Activated gamma-delta T cell treated with anti-CD3 and anti-CD28 coated beads, Interleukin-2, amount 50 U/mL, for 16 hours (primary cell): ENCODE data around the gene TOR1B.

Experiments
- DNase-seq: peaks from one replicate; pipeline ENCODE4 v3.0.0-alpha.2; 2020; ENCODE audit warnings: low read depth

The TOR1B gene

DNA sequence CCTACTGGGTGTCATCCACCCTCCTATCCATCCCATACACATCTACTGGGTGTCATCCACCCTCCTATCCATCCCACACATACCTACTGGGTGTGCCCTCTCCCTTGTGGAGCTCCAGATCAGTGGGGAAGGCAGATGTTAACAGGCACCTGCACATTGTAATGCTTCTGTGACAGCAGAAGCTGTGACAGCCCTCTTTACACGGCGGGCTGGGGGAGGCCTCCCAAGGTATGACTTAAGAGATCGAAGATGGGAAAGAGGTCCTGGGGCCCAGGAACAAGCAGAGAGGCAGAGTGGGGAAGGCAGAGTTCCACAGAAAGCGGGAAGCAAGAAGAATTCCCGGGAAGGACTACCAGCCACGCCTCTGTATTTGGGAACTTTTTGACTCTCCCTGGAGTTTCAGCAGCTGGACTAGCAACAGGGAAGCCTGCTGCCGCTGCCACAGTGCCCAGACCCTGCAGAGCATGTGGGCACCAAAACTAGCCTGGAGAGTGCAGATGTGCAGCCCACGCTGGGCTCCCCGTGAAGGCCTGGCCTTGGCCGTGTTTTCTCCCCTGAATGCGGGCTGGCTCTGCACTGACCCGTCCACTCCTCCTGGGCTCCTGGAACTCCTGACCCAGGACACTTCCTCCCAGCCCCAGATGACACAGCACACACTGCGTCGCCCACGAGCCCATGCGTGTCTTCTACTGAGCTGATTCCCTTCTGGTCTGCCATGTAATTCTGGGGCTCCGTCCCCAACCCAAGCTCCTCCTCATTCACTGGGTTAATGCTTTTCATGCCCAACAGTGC is 11.6 kb downstream of the TOR1B start:
- DNase-seq, result no peak

DNA sequence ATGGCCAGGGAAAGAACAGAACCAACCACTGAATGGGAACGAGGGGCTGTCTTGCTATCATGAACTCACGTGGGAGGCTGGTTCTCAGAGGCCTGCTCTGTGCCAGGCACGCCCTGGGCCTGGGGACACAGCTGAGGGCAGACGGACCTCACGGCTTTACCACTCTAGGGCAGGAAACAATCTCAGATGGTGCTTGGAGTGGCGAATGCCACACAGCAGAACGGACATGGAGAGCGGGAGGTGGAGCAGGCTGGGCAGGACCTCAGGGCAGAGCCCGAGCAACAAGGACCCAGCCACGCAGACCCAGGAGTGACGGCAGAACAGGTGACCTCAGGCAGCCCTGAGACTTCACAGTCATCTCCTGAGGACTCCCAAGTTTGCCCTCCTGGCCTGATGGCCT is 12.3 kb downstream of the TOR1B start:
- no peak for DNase-seq

DNA sequence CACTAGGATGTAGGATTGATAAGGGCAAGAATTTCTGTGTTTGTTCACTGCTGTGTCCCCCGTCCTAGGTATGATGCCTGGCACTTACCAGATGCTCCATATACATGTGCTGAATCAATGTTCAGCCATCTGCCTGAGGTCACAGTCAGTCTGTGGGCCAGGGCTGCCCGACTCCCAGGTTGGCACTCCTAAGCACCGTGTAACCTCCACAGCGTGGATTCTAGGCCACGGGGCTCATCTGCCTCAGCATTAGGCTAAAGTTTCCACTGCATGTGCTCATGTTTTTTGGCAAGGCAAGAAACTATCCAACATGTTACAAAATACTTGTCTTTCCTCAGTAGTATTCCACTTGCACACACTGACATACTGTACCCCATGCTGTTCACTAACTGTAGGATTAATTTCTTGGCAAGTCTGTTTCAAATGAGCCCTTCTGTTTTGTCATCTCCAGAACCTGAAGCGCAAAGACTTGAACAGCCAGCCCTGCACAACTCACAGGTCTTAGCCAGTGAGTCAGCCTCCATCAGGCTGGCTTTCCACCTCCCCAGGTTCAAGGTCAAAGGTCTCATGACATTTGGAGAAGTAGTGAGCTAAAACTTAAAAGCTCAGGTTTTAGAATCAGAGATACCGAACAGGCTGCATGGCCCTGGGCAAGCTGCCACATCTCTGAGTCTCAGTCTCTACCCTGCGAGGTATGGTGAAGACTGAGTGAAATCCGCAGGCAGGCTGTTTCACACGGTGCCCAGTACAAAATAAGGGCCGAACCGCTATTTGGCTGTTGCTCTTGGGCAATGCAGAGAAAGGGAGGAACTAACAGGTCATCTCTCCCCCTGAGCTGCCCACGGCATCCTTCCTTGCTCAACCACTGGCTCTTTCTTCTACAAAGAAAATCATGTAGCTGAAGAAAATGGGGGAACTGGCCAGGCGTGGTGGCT is 13.8 kb downstream of the TOR1B start:
- no peak for DNase-seq

DNA sequence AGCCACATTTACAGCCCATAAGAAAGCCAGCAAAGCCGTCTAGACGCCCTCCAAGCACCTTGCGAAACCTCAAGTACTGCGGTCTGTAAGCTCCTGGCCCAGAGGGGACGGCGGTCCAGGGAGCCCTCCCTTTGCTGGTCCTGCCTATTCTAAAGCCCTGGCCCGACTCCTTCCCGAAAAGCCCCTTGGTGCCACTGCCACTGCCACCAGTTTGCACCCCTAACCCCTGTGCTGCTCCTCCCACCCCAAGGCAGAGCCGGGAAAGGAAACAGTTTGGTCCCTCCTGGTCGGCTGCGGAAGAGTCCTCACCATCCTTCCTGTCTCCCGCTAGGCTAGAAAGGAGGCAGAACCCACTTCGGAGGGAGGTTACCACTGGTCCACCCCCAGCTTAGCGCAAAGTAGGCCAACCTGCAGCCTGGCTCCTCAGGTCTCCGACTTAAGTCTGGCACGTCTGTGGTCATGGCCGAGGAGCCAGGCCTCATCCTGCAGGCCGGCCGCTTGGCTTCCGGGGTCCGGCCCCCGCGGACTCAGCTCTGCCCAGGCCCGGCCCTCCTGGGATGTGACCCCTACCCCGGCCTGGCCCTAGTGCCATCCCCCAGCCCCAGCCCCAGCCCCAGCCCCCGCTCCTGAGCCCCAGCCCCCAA is 20.0 kb downstream of the TOR1B start:
- no peak for DNase-seq

DNA sequence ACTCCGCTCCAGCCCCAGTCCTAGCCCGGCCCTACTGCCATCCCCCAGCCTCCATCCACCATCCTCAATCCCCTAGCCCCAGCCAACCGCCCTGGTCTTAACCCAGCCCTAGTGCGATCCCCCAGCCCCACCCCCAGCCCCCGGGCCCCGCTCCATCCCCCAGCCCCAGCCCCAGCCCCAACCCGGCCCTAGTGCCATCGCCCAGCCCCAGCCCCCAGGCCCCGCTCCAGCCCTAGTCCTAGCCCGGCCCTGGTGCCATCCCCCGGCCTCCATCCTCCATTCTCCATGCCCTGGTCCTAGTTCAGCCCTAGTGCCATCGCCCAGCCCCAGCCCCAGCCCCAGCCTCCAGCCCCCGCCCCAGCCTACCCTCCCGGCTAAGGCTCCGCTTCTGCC is 20.6 kb downstream of the TOR1B start:
- no peak for DNase-seq

DNA sequence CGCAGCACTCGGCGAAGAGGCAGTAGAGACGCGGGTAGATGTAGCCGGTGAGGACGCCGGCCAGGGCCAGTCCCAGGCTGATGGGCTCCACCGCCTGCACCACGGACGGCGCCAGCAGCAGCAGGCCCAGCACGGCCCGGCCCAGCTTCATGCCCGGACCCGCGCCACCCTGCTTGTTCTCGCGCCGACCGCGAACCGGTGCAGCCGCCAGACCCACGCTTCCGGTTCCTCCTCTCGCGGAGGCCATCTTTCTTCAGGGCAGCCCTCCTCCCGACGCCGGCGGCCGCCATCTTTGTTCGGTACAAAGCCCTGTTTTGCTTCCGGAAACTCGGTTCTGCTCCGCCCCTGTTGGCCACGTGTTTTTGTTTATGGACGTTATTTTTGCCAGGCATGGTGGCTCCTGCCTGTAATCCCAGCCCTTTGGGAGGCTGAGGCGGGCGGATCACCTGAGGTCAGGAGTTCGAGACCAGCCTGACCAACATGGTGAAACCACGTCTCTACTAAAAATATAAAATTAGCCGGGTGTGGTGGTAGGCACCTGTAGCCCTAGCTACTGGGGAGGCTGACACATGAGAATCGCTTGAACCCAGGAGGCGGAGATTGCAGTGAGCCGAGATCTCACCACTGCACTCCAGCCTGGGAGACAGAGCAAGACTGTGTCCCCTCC is 21.1 kb downstream of the TOR1B start, which contains the start of gene TOR1A:
Gene TOR1A, minus strand, starts transcription at position 202 of the 667 bp plus-strand sequence. Its CDS starts 51 bp downstream, at position 151.
- peak; percentile 86 for DNase-seq

DNA sequence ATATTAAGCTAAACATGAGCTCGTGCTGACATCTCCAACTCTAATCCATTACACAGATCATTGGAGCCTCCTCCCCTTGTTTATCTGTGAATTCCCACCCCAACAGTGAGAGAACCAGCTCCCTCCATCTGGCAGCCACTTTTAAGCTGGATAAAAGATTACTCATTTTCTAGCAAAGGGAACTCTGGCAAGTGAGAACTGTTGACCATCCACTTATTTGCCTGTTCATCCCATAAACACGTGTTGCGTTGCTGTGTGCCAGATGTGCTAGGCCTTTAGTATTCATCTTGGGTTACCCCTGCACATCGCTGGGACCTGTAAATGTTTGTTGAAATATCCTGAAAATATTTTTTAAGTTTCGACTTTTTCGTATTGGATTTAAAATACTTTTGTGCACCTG is 23.4 kb downstream of the TOR1B start:
- DNase-seq, result no peak

DNA sequence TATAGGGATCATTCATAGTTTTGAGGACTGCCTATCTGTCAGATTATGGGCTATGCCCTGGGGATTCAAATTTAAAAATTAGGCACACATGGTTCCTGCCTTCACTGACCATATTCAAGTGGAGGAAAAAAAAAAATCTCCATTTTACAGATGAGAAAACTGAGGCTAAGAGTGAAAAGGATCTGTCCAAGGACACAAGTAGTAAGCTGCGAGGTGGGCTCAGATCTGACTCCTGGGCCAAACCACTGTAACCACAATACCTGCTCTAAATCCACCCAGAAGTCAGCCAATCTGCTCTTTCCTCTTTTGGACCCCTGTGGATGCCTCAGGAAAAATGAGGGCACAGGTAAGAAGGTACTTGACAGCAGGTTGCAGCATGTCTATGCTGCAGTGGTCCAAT is 23.8 kb downstream of the TOR1B start:
- DNase-seq, result no peak

DNA sequence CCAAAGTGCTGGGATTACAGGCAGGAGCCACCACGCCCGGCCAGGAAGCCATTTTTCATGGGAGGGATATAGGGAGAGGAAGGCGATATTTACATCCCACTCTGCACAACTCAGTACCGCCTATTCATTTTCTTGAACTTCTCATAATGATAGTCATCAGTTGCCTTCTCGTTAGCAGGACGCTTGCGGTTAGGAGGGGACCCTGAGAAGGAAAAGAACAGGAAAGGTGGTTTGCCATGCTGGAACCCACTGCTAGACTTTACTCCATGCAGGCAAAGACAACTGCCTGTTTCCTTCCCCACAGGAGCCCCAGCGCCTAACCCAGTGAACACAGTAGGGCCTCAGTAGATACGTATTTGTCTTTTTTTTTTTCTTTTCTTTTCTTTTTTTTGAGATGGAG is 25.1 kb downstream of the TOR1B start:
- no peak for DNase-seq

DNA sequence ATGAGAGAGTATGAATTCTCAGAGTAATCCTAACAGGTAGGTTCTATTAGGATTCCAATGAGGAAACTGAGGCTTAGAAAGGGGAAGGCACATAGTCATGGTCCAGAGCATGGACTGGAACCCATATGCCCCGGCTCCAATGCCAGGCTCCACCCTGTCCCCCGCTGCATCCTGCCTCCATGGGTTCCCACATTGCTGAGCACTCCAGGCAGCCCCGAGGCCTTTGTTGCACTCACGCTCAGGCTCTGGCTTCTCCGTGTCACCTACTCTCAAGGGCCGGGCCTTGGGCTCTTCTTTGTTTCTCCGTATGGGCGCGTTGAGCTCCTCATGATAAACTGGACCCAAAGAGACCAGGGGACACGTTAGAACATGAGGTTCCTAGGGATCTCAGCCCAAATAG is 26.0 kb downstream of the TOR1B start:
- no peak for DNase-seq

DNA sequence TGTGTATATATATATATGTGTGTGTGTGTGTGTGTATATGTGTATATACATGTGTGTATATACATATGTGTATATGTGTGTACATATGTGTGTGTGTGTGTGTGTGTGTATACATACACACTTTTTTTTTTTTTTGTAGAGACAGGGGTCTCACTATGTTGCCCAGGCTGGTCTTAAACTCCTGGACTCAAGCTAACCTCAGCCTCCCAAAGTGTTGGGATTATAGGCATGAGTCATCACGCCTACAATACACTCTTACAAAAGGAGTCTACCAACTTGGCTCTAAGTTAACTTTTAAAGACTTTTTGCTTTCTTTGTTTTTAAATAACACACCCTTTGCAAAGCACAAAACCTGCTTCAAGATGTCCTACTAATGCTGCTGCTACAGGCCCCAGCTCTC is 30.0 kb downstream of the TOR1B start:
- no peak for DNase-seq

DNA sequence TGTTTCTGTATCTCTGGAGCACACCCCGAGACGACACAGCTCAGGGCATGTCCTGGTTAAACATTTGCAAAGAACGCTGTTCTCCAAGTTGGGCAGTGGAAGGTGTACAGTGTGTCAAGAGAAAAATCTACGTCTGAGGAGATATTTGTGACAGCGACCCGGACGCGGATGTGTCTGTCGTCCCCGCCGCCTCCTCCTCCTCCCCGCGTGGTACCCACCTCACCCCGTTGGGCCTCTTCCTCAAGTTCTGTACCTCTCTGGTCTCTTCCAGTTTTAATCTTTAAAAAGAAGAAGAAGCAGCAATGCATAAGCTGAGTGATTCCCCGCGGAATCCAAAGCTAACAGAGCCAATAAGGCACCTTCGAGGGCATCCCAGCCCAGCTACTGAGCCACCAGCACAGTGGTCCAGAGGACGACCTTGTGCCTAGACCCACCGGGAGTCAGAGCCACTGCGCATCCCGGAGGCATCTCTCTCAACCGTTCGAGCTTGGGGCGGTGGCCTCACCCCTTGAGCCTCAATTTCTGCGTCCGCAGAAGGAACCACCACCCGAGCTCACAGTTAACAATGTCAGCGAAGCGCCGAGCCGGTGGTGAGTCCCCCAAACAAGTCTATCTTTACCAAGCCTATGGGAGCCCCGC is 31.6 kb downstream of the TOR1B start:
- DNase-seq, result peak; percentile 9

DNA sequence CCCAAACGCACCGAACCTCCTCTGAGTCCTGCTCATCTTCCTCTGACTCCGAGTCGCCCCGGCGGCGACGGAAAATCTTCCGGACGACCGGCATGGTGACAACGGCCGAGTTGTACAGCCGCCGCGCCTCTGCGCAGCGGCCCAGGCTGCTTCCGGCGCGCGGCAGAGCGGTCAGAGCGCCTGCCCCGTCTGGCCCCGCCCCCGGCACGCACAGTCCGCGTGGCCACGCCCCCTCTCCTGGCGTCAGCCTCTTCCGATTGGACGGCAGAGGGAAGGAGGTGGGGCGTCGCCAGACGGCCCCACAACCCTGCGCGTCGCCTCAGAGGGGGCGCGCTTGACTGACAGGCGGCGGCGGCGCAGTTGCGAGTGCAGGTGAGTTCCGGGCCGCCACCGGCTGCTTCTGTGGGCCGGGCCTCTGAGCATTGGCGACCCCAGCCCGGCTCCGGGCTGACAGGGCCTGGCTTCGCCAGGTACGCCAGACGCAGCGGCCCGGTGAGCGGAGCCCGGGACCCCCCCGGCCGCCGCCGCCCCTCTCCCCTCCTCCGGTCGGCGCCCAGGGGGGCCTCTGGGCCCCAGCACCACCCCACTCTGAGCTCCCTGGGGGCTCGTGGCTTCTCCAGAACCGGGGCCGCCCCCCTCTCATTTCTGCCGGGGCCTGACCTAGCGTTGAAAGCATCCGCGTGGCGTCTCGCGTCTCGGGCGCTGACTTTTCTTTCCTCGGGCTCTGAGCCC is 32.3 kb downstream of the TOR1B start, which contains the start of the genes C9orf78 and USP20:
Gene C9orf78, minus strand, starts transcription at position 148 of the 732 bp plus-strand sequence. Its CDS starts 54 bp downstream, at position 94.
Gene USP20, plus strand, starts transcription at position 331 of the 732 bp plus-strand sequence. CDS start 17,098 bp downstream, outside the sequence.
- peak; percentile 96 for DNase-seq

DNA sequence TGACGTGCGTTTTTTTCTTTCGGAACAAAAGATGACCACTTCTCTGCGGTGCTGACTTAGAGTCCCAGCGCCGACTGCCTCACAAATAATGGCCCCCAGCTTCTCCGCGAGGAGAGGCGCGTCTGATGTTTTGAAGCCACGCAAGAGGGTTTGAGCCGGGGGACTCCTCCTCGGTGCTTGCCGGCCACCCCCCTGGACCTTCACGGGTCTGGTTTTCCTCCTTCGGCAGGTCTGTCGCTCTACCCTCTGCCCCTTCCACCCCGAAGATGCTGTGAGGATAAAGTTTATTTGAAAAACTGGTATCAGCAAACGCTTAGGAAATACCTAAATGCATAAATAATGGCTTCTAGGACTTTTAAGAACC is 32.9 kb downstream of the TOR1B start:
- DNase-seq, result no peak

DNA sequence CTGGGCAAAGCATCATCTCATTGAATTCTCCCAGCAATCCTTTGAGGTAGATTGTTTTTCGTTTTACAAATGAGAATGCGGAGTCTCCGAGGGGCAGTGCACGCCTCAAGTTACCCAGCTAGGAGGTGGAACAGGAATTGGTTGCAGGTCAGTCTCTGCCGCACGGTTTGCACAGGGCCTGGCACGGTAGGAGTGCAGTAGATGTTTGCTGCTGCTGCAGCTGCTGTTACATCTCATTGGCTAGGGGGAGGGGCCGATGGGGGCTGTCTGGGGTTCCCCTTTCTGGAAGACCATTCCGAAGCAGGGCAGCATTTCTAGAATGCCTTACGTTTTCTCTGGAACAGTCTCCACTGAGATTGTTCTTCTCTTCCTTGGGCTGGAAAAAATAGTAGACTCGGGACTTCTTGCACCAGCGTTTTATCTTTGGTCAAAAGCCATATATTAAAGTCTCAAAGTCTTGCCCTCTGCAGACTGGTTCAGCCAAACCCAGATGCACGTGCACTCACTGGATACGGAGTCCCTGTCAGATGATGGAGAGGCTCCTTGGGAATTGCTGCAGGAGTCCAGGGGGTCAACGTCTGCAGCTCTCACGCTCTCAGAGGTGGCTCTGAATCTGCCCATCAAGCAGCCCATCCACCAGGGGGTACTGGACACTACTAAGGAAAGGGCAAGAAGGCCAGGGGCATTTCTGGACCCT is 33.5 kb downstream of the TOR1B start:
- DNase-seq, result peak; percentile 25

DNA sequence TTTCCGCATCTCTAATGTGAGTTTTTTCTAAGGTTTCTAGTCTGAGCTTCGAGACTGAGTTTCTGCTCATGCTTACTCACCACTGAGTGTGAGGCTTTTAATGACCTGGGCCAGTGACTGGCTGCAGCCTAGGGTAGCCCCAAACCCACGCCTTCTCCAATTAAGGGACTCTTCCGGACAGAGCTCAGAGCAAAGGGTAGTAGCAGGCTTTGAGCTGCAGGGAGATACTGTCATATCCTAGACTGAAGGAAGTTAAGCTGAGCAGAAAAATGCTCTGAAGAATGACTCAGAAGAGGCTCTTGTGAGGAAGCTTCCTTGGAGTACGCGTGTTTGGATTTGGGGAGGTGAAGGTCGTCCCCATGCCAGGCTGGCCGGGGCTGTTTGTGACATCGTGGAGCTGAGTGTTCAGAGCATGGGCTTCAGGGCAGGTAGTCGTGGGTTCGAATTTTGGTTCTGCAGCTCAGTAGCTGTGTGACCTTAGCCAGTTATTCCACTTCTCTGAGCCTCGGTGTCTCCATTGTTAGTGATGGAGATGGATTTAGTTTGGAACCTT is 35.8 kb downstream of the TOR1B start:
- no peak for DNase-seq

DNA sequence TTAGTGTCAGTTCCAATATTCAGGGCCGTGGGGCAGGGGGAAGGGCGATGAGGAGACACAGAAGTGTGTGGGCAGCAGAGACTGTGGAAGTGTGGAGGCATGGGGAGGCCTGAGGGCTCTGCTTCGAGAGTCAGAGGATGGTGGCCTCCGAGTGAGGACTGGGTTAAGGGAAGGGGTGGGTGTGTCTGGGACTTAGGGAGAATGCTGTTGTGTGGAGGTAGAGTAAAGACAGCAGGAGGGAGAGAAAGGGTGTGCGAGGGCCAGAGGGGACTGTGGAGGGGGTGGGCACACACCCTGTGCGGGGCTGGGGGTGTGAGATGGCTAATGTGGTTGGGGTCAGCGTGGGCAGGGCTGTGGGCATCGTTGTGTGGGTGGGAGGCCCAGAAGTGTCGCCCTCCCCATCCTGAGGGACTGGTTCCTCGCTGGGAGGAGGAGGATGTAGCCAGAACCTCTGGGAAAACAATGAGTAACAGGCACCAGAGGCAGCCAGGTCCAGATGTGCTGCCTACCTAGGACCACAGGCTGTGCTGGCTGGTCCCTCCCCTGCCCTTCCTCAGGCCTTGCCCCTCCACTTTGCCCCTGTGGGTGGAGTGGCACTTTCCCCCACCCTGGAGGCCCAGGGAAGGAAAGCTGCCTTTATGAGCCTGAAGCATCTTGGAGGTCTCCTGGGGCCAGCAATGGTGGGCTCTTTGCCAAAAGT is 36.5 kb downstream of the TOR1B start:
- DNase-seq, result no peak

DNA sequence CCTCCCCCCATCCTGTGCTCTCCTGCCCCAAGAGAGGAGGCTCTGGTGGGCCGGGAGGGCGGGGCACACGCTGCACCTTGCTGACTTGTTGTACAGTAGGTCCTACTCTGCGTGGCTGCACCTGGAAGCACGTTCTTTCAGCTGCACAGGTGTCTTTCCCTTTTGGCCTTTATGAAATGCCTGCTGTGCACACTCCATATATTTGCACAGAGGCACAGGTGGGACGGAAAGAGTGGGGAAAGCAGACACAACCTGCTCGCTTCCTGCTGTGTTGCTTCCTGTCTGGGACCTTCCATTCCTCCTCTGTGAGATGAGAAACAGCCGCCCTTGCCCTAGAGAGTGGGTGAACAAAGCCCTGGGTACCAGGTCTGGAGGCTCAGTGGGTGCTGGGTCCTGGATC is 37.0 kb downstream of the TOR1B start:
- DNase-seq, result no peak

DNA sequence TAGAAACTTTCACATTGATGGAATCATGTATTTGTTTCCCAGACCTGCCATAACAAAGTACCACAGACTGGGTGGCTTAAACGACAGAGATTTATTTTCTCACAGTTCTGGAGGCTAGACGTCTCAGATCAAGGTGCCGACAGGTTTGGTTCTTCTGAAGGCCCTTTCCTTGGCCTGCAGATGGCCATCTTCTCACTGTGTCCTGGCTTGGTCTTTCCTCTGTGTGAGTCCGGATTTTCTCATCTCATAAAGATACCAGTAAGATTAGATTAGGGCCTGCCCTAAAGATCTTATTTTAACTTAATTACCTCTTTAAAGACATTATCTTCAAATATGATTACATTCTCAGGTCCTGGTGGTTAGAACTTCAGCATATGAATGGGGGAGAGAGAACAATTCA is 38.1 kb downstream of the TOR1B start:
- no peak for DNase-seq
